ENCODE measurements around the gene SMG9. TPM values are rescaled to one million over a fixed set of nuclear protein-coding genes. Genes with fewer than 3 reads are reported as not detected.

Gene SMG9
- total RNA-seq, 4 donors from 2014 or later, result 7.5 to 25.6 (median 22.3) TPM

GRCh38 chr19:43718627-43719377 is 36.0 kb downstream of the SMG9 start:
- intact Hi-C loops (cut with DNase I), result no loop called here
- TF ChIP-seq CTCF (IDR thresholded peaks at IDR 0.05) (no peak), POLR2A (IDR thresholded peaks at IDR 0.05; ENCODE audit: low read depth) (no peak), EP300 (IDR thresholded peaks at IDR 0.05) (no peak), POLR2AphosphoS5 (IDR thresholded peaks at IDR 0.05) (no peak)
- Histone ChIP-seq H3K27me3 (peaks cover 0 to 40% (median 2%) of the 10 kb centered on the region in 4 donors), H3K36me3 (no peaks in the 10 kb centered on the region), H3K9me3 (no peaks in the 10 kb centered on the region), H3K4me3 (no peak overlapping the region), H3K27ac (replicated peaks in 1 of 4) (no peak overlapping the region), H3K4me1 (no peaks in the 10 kb centered on the region)
- WGBS, result 94% methylated on average over 26 of the region's 60 CpGs
- no peak for DNase-seq (ENCODE audit: extremely low spot score)

GRCh38 chr19:43715776-43716175 is 39.0 kb downstream of the SMG9 start, which contains the start of gene IRGC:
Gene IRGC, plus strand, starts transcription at chr19:43716076. Its CDS starts 2,483 bp downstream, at chr19:43718559.
- TF ChIP-seq POLR2A (IDR thresholded peaks at IDR 0.05; ENCODE audit: low read depth) (no peak), CTCF (IDR thresholded peaks at IDR 0.05) (no peak)
- 82% methylated on average over 4 of the region's 4 CpGs for WGBS

GRCh38 chr19:43713208-43713607 is 41.6 kb downstream of the SMG9 start:
- WGBS, result 85% methylated on average over 3 of the region's 3 CpGs

More at GRCh38 chr19:43715776-43716175, 39.0 kb downstream of the SMG9 start, which contains the start of gene IRGC:
- Histone ChIP-seq H3K9me3 (no peaks in the 10 kb centered on the region), H3K4me1 (no peaks in the 10 kb centered on the region), H3K4me3 (no peak within 1 kb of the TSS), H3K27me3 (peaks cover 0 to 45% (median 2%) of the 10 kb centered on the region in 4 donors), H3K27ac (replicated peaks in 1 of 4) (no peak within 1 kb of the TSS), H3K36me3 (no peaks in the 10 kb centered on the region)
- intact Hi-C loops (cut with DNase I), result no loop called here
- DNase-seq (ENCODE audit: extremely low spot score), result no peak

GRCh38 chr19:43711751-43712355 is 42.9 kb downstream of the SMG9 start:
- intact Hi-C loops (cut with DNase I), result no loop called here
- H3K27me3 ChIP-seq, result peaks cover 0 to 21% (median 0%) of the 10 kb centered on the region in 4 donors
- no peak overlapping the region for H3K4me3 ChIP-seq
- H3K9me3 ChIP-seq, result peaks cover 0 to 12% (median 7%) of the 10 kb centered on the region in 4 donors
- no peaks in the 10 kb centered on the region for H3K4me1 ChIP-seq
- H3K27ac ChIP-seq (replicated peaks in 1 of 4), result no peak overlapping the region
- WGBS, result 81% methylated on average over 12 of the region's 12 CpGs
- DNase-seq (ENCODE audit: extremely low spot score), result no peak
- H3K36me3 ChIP-seq, result no peaks in the 10 kb centered on the region
- TF ChIP-seq CTCF (IDR thresholded peaks at IDR 0.05) (no peak), POLR2AphosphoS5 (IDR thresholded peaks at IDR 0.05) (no peak), POLR2A (IDR thresholded peaks at IDR 0.05; ENCODE audit: low read depth) (no peak), EP300 (IDR thresholded peaks at IDR 0.05) (no peak)

More at GRCh38 chr19:43713208-43713607, 41.6 kb downstream of the SMG9 start:
- Histone ChIP-seq H3K4me3 (no peak overlapping the region), H3K4me1 (no peaks in the 10 kb centered on the region), H3K9me3 (peaks cover 0 to 10% (median 7%) of the 10 kb centered on the region in 4 donors), H3K27me3 (peaks cover 0 to 32% (median 0%) of the 10 kb centered on the region in 4 donors), H3K36me3 (no peaks in the 10 kb centered on the region), H3K27ac (replicated peaks in 1 of 4) (no peak overlapping the region)
- intact Hi-C loops (cut with DNase I), result no loop called here
- no peak for DNase-seq (ENCODE audit: extremely low spot score)
- TF ChIP-seq POLR2AphosphoS5 (IDR thresholded peaks at IDR 0.05) (no peak), POLR2A (IDR thresholded peaks at IDR 0.05; ENCODE audit: low read depth) (no peak), CTCF (IDR thresholded peaks at IDR 0.05) (no peak), EP300 (IDR thresholded peaks at IDR 0.05) (no peak)
